ENCODE data around the gene KLHL42. TPM values are rescaled to one million over a fixed set of nuclear protein-coding genes. Genes with fewer than 3 reads are reported as not detected.

The KLHL42 gene
- total and polyA plus RNA-seq, 9 of the 15 experiments (the other 6 are each of a cell fraction or from before 2014, with no cell fraction given), result 1.5 to 11.8 (median 9.6) TPM

DNA sequence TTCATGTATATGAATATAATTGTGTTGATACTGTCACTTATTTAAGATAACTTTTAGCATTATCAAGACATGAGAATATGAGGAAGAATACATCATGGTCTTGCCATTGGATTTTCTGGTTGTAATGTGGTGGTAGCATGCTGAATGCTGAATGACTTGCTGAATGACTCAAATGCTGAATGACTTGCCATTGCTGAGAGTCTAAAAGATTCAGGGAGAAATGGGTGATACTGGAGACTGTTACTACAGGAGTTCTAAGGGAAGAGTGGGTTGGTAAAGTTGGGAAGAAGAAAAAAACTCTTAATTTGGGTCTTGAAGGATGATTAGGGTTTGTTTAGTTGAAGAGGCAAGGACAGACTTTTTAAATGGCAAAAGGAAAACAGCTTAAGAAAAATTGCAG lies 72.1 kb downstream of the KLHL42 start (continued):
- TF ChIP-seq, protein P1, sequence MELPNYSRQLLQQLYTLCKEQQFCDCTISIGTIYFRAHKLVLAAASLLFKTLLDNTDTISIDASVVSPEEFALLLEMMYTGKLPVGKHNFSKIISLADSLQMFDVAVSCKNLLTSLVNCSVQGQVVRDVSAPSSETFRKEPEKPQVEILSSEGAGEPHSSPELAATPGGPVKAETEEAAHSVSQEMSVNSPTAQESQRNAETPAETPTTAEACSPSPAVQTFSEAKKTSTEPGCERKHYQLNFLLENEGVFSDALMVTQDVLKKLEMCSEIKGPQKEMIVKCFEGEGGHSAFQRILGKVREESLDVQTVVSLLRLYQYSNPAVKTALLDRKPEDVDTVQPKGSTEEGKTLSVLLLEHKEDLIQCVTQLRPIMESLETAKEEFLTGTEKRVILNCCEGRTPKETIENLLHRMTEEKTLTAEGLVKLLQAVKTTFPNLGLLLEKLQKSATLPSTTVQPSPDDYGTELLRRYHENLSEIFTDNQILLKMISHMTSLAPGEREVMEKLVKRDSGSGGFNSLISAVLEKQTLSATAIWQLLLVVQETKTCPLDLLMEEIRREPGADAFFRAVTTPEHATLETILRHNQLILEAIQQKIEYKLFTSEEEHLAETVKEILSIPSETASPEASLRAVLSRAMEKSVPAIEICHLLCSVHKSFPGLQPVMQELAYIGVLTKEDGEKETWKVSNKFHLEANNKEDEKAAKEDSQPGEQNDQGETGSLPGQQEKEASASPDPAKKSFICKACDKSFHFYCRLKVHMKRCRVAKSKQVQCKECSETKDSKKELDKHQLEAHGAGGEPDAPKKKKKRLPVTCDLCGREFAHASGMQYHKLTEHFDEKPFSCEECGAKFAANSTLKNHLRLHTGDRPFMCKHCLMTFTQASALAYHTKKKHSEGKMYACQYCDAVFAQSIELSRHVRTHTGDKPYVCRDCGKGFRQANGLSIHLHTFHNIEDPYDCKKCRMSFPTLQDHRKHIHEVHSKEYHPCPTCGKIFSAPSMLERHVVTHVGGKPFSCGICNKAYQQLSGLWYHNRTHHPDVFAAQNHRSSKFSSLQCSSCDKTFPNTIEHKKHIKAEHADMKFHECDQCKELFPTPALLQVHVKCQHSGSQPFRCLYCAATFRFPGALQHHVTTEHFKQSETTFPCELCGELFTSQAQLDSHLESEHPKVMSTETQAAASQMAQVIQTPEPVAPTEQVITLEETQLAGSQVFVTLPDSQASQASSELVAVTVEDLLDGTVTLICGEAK (IDR thresholded peaks at IDR 0.05), result 0 out of 2 replicates have a peak, but pooled peaks have one; percentile 11
- TF ChIP-seq, protein P1 (CRISPR knock-in tag; IDR thresholded peaks at IDR 0.05), result no peak
- TF ChIP-seq NR2C2 (CRISPR knock-in tag; IDR thresholded peaks at IDR 0.05) (no peak), NR2C2 (tag; IDR thresholded peaks at IDR 0.05) (no peak), ZNF316 (IDR thresholded peaks at IDR 0.05) (peak; percentile 84), C11orf30 (IDR thresholded peaks at IDR 0.05; ENCODE audit: low read depth) (peak; percentile 76), JUND (IDR thresholded peaks at IDR 0.05; ENCODE audit: borderline replicate concordance, low read depth, low read length) (0 out of 2 replicates have a peak, but pooled peaks have one; percentile 11), JUND (tag; IDR thresholded peaks at IDR 0.05; ENCODE audit: borderline replicate concordance, low read depth, low read length) (no peak), SMARCA4 (IDR thresholded peaks at IDR 0.05) (peak; percentile 13; the same call in 1 of the 2 replicates), TBP (optimal IDR thresholded peaks at IDR 0.05; ENCODE audit: low read depth, low read length) (no peak), SPI1 (IDR thresholded peaks at IDR 0.05; ENCODE audit: borderline replicate concordance, low read depth, low read length) (no peak), EHMT2 (IDR thresholded peaks at IDR 0.05) (peak; percentile 60; the same call in 1 of the 2 replicates)

Small RNAs within 50 kb of the gene (small RNA-seq; reads per million reads assigned to genes)
- gene RF00019, result not detected
- gene RF02271, result not detected

Other genes starting within 250 kb of the KLHL42 start
- gene REP15, start 83.8 kb upstream of the KLHL42 start, total RNA-seq (2014; rRNA removed), result not detected in 2 replicates
- gene REP15, start 83.8 kb upstream of the KLHL42 start, total RNA-seq (2014; rRNA removed; fragmentation: Illumina TruSeq; extraction: Trizol), result not detected in 2 replicates
- not detected in 2 replicates for gene REP15, start 83.8 kb upstream of the KLHL42 start, total RNA-seq (2015; rRNA removed; fragmentation: Illumina TruSeq; extraction: Trizol)
- not detected in 2 replicates for gene REP15, start 83.8 kb upstream of the KLHL42 start, total RNA-seq (2021)
- gene REP15, start 83.8 kb upstream of the KLHL42 start, polyA plus RNA-seq (2011; rRNA removed), result not detected in 2 replicates
- not detected in 2 replicates for gene REP15, start 83.8 kb upstream of the KLHL42 start, polyA plus RNA-seq (2014; fragmentation: Illumina TruSeq; extraction: Trizol)
- not detected for gene REP15, start 83.8 kb upstream of the KLHL42 start, polyA plus RNA-seq (2014; fragmentation: Nextera tagmentation; extraction: Ambion mirVana)
- not detected in 2 replicates for gene REP15, start 83.8 kb upstream of the KLHL42 start, polyA plus RNA-seq (2014; rRNA removed)
- 72.2 and 79.7 TPM in 2 replicates for gene MRPS35, start 69.4 kb upstream of the KLHL42 start, total RNA-seq (2014; rRNA removed)
- 120 and 138 TPM in 2 replicates for gene MRPS35, start 69.4 kb upstream of the KLHL42 start, total RNA-seq (2014; rRNA removed; fragmentation: Illumina TruSeq; extraction: Trizol)
- gene MRPS35, start 69.4 kb upstream of the KLHL42 start, total RNA-seq (2015; rRNA removed; fragmentation: Illumina TruSeq; extraction: Trizol), result 102 and 114 TPM in 2 replicates
- 79.0 and 88.8 TPM in 2 replicates for gene MRPS35, start 69.4 kb upstream of the KLHL42 start, total RNA-seq (2021)
- gene MRPS35, start 69.4 kb upstream of the KLHL42 start, polyA plus RNA-seq (2011; rRNA removed), result 77.0 and 95.6 TPM in 2 replicates
- gene MRPS35, start 69.4 kb upstream of the KLHL42 start, polyA plus RNA-seq (2014; fragmentation: Illumina TruSeq; extraction: Trizol), result 99.3 and 116 TPM in 2 replicates
- 100 to 1,000 TPM; 175 to 183 TPM for gene MRPS35, start 69.4 kb upstream of the KLHL42 start, polyA plus RNA-seq (2014; fragmentation: Nextera tagmentation; extraction: Ambion mirVana)
- gene MRPS35, start 69.4 kb upstream of the KLHL42 start, polyA plus RNA-seq (2014; rRNA removed), result 88.8 and 94.7 TPM in 2 replicates
- gene MANSC4, start within 50 bp of the KLHL42 start, total RNA-seq (2014; rRNA removed), result not detected in 2 replicates
- not detected in 2 replicates for gene MANSC4, start within 50 bp of the KLHL42 start, total RNA-seq (2014; rRNA removed; fragmentation: Illumina TruSeq; extraction: Trizol)
- gene MANSC4, start within 50 bp of the KLHL42 start, total RNA-seq (2015; rRNA removed; fragmentation: Illumina TruSeq; extraction: Trizol), result not detected in 2 replicates
- not detected in 2 replicates for gene MANSC4, start within 50 bp of the KLHL42 start, total RNA-seq (2021)
- not detected in 2 replicates for gene MANSC4, start within 50 bp of the KLHL42 start, polyA plus RNA-seq (2011; rRNA removed)
- not detected in 2 replicates for gene MANSC4, start within 50 bp of the KLHL42 start, polyA plus RNA-seq (2014; fragmentation: Illumina TruSeq; extraction: Trizol)
- not detected for gene MANSC4, start within 50 bp of the KLHL42 start, polyA plus RNA-seq (2014; fragmentation: Nextera tagmentation; extraction: Ambion mirVana)
- not detected in 2 replicates for gene MANSC4, start within 50 bp of the KLHL42 start, polyA plus RNA-seq (2014; rRNA removed)
- 0.91 and 1.2 TPM in 2 replicates for gene PTHLH, start 192.5 kb downstream of the KLHL42 start, total RNA-seq (2014; rRNA removed)
- 0.40 and 0.54 TPM in 2 replicates for gene PTHLH, start 192.5 kb downstream of the KLHL42 start, total RNA-seq (2014; rRNA removed; fragmentation: Illumina TruSeq; extraction: Trizol)
- 0.23 and 0.51 TPM in 2 replicates for gene PTHLH, start 192.5 kb downstream of the KLHL42 start, total RNA-seq (2015; rRNA removed; fragmentation: Illumina TruSeq; extraction: Trizol)
- 0.78 and 0.98 TPM in 2 replicates for gene PTHLH, start 192.5 kb downstream of the KLHL42 start, total RNA-seq (2021)
- 1.1 and 2.5 TPM in 2 replicates for gene PTHLH, start 192.5 kb downstream of the KLHL42 start, polyA plus RNA-seq (2011; rRNA removed)
- gene PTHLH, start 192.5 kb downstream of the KLHL42 start, polyA plus RNA-seq (2014; fragmentation: Illumina TruSeq; extraction: Trizol), result 0.68 and 0.85 TPM in 2 replicates
- gene PTHLH, start 192.5 kb downstream of the KLHL42 start, polyA plus RNA-seq (2014; fragmentation: Nextera tagmentation; extraction: Ambion mirVana), result under 1 TPM; 0.14 TPM
- 0.74 and 1.2 TPM in 2 replicates for gene PTHLH, start 192.5 kb downstream of the KLHL42 start, polyA plus RNA-seq (2014; rRNA removed)

All from K562 (cell line).